ENCODE data around the gene TMEM18. TPM values are rescaled to one million over a fixed set of nuclear protein-coding genes. Genes with fewer than 3 reads are reported as not detected.

Gene TMEM18
- total RNA-seq, 1 experiment from 2014 or later, result 30.7 TPM

- H3K27ac Mint-ChIP-seq, result peak overlapping the region; percentile 89 to 96 (median 93); a peak in 6 of 7 replicates
- peaks cover 2 to 20% (median 17%) of the 10 kb centered on the region in 3 experiments; a peak in 6 of 7 replicates for H3K36me3 Mint-ChIP-seq (ENCODE audit: insufficient read depth in 1 of 3, low read depth in 3 of 3)
- no CpG with 5 or more reads among the region's 21 CpGs for WGBS (ENCODE audit: extremely low coverage, insufficient read length, low lambda C conversion rate)
- peak overlapping the region; percentile 2; the same call in 1 of the 2 replicates for H3K14ac ChIP-seq (ENCODE audit: insufficient read depth, low read length)
- no peaks in the 10 kb centered on the region for H4K20me1 ChIP-seq (ENCODE audit: control insufficient read depth, insufficient read depth, insufficient read length)
- H3K4me2 ChIP-seq (ENCODE audit: insufficient read depth, insufficient read length, low read length), result peak overlapping the region; percentile 62
- H2BK15ac ChIP-seq (ENCODE audit: low read depth, low read length), result no peak overlapping the region
- H2BK20ac ChIP-seq (ENCODE audit: low read depth, low read length, poor library complexity, severe bottlenecking), result no peak overlapping the region
- DNase-seq, result peak; percentile 93
- no peaks in the 10 kb centered on the region for H3K27me3 ChIP-seq (ENCODE audit: insufficient read depth, low read length)
- no peak overlapping the region for H3K27ac ChIP-seq (ENCODE audit: insufficient read length, low read depth, low read length)
- no peak overlapping the region for H3K56ac ChIP-seq (ENCODE audit: insufficient read length, low read depth, low read length)
- H3K79me1 ChIP-seq (ENCODE audit: insufficient read depth, low read depth, low read length, poor library complexity, severe bottlenecking), result peaks cover 3% of the 10 kb centered on the region
- H3K23ac ChIP-seq (ENCODE audit: insufficient read length, low read depth, low read length), result no peak overlapping the region
- no peak overlapping the region for H4K91ac ChIP-seq (ENCODE audit: insufficient read length, low read depth, low read length)
- peak; percentile 40; the same call in 2 of the 3 replicates for TF ChIP-seq CTCF (conservative IDR thresholded peaks at IDR 0.05)
- H3K9me3 ChIP-seq (ENCODE audit: control insufficient read depth, low read depth, low read length), result no peaks in the 10 kb centered on the region
- H2AK5ac ChIP-seq (ENCODE audit: insufficient read length, low read length), result no peak overlapping the region
- no peak overlapping the region for H4K5ac ChIP-seq (ENCODE audit: insufficient read length, low read depth, low read length)
- no peak overlapping the region for H4K8ac ChIP-seq (replicated peaks; ENCODE audit: insufficient read length, low read depth, low read length)
- H3K27me3 Mint-ChIP-seq (ENCODE audit: low read depth), result no peaks in the 10 kb centered on the region
- H3K4me1 ChIP-seq (ENCODE audit: insufficient read depth, low read length), result no peaks in the 10 kb centered on the region
- no peak overlapping the region for H2BK5ac ChIP-seq (ENCODE audit: insufficient read length, low read length)
- no peak overlapping the region for H2BK120ac ChIP-seq (ENCODE audit: low read depth, low read length, poor library complexity, severe bottlenecking)
- H3T11ph ChIP-seq (ENCODE audit: low read length), result no peak overlapping the region
- no peak overlapping the region for H3K4ac ChIP-seq (ENCODE audit: low read depth, low read length)
- no peak overlapping the region for H2BK12ac ChIP-seq (ENCODE audit: insufficient read length, low read depth, low read length)
- no peak overlapping the region for H3K18ac ChIP-seq (ENCODE audit: insufficient read length, low read depth, low read length)
- H3K79me2 ChIP-seq (ENCODE audit: insufficient read depth, low read length), result peaks cover 4% of the 10 kb centered on the region; the same call in 1 of the 2 replicates
- no peak overlapping the region for H2AFZ ChIP-seq (ENCODE audit: low read length)
- no peak overlapping the region for H3K9ac ChIP-seq (ENCODE audit: extremely low read depth, insufficient read length, low read length)
- peaks cover 8% of the 10 kb centered on the region for H3K23me2 ChIP-seq (ENCODE audit: insufficient read length, low read depth, low read length, poor library complexity, severe bottlenecking)
- peaks cover 35 to 36% of the 10 kb centered on the region in 2 experiments for H3K4me1 Mint-ChIP-seq
- H3K9me3 Mint-ChIP-seq, result no peaks in the 10 kb centered on the region; a peak in 1 of 5 replicates
- H3K4me3 Mint-ChIP-seq, result peak overlapping the region; percentile 92 to 98
Observed at GRCh38 chr2:675982-676646, 1.1 kb downstream of the TMEM18 start.
